SW480 (cell line): ENCODE data around the gene ATG16L2.

Experiments
- DNase-seq: peaks from one replicate; pipeline ENCODE4 v3.0.0-alpha.2; 2016; ENCODE audit warnings: low spot score

ATG16L2 gene

GRCh38 chr11:72814286-72815109, at the start of gene ATG16L2:
Gene ATG16L2 (plus strand): TSS chr11:72814411. CDS start chr11:72814446, 35 bp downstream.
- DNase-seq = peak; percentile 81

DNA sequence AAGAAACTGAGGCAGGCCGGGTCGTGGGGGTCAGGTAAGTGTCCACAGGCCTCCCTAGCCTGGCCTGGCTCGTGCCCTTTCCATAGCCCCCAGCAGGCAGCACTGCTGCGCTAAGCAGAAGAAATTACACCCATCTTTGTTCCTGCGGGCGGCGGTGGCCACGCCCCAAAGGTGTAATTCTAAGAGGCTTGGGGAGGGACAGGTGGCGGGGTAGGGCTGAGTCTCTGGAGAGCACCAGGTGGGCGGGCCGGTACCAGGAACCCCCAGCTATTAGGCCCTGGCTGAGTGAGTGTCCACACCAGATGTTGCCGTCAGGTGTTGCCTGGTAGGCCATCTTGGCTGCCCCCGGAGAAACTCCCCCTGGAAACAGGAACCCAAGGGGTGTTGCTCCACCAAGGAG, 49.7 kb upstream of the ATG16L2 start:
- DNase-seq = peak; percentile 46

DNA sequence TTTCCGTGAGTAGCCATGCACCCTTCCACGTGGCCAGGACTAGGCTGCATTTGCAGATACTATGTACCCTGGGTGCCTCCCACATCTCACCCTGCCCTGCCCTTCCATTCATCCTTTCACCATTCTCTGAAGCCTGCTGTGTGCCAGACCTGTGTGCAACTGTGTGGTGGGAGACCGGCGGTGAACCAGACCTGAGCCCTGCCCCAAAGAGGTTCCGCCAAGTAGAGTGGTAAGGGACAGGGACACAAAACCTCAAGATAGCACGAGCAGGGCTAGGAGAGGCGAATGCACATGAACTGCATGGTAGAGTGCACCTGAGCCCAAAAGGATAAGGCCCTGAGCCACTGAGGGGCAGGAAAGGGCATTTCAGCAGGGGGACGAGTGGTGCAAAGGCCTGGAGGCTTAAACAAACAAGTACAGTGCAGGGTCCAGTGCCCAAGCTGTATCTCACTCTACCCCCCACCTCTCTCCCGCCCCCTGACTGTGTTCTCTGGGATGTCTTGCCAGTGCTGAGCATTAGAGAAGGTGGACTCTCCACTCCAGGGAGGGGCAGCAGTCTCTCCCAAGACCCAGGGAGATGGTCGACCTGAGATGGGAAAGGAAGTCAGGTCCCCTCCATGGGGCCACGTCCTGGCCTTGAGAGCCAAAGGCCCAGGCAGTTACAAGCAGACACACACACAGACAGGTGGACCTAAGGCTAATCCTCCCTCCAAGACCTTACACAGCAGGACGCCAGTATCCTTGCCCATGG, 47.9 kb upstream of the ATG16L2 start:
- no peak for DNase-seq

- no peak for DNase-seq
Observed at GRCh38 chr11:72767203-72768062, 46.8 kb upstream of the ATG16L2 start.

- no peak for DNase-seq
Observed at GRCh38 chr11:72768581-72768980, 45.6 kb upstream of the ATG16L2 start.

DNA sequence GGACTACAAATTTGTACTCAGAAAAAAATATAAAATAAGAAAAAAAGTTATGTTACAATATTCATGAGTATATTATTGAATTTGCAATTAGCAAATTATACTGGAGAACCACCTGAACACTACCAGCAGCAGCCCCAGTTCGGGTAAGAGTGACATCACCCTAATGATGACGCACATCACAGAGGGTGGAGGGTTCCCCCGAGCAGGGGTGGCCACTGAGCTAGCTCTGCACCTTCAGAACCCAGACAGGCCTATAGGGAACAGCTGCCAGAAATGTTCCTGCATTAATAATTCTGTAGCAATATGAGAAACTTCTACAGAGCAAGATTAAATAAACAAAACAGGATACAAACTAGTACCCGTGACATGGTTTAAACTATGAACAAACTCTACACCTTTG, 44.5 kb upstream of the ATG16L2 start:
- DNase-seq = no peak

GRCh38 chr11:72770799-72771198, 43.4 kb upstream of the ATG16L2 start:
- no peak for DNase-seq

DNA sequence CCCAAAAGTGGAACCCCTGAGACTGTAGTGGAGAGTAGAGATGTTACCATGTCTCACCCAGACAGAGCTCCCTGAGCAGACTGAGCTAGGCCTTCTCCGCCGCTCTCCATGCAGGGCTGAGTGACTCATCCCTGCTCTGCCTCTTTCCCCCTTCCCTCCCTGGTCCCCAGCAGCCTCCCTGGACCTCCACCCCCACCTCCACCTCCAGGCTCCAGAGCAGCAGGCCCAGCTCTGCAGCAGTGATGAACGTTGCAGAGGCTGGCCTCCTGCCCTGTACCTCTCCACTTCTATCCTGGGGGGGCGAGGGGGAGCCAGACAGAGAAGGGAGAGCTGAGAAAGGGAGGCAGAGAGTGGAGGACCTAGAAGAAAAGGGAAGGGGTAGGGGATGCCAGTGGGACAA, 42.7 kb upstream of the ATG16L2 start:
- DNase-seq = no peak

DNA sequence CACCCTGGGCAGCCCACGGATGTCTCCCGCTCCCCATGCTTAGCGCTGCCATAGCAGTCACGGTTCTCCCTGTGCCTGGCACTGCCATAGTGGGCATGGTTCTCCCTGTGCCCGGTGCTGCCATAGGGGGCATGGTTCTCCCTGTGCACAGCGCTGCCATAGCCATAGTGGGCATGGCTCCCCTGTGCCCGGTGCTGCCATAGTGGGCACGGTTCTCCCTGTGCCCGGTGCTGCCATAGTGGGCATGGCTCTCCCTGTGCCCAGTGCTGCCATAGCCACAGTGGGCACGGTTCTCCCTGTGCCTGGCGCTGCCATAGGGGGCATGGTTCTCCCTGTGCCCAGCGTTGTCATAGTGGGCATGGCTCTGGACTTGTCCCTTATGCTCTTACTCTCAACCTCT, 42.2 kb upstream of the ATG16L2 start:
- DNase-seq = no peak

- no peak for DNase-seq
Observed at GRCh38 chr11:72773291-72773690, 40.9 kb upstream of the ATG16L2 start.

DNA sequence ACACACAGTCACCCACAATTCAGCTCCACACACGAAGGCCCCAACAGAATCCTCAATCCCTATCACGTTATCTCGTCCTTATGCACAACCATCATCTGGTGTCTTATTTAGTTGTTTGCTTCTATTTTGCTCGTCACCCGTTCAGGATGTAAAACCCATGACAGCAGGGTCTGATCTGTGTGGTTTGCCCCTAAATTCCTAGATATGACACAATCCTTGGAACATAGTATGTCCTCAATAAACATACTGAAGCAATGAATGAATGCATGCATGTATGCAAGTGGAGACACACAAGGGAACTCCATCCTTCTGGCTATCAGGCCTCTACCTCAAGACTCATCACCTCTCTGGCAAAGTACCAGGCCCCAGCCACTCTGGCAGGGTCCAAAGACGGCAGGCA, 40.5 kb upstream of the ATG16L2 start:
- DNase-seq = no peak

- no peak for DNase-seq
Observed at GRCh38 chr11:72774499-72774898, 39.7 kb upstream of the ATG16L2 start.

DNA sequence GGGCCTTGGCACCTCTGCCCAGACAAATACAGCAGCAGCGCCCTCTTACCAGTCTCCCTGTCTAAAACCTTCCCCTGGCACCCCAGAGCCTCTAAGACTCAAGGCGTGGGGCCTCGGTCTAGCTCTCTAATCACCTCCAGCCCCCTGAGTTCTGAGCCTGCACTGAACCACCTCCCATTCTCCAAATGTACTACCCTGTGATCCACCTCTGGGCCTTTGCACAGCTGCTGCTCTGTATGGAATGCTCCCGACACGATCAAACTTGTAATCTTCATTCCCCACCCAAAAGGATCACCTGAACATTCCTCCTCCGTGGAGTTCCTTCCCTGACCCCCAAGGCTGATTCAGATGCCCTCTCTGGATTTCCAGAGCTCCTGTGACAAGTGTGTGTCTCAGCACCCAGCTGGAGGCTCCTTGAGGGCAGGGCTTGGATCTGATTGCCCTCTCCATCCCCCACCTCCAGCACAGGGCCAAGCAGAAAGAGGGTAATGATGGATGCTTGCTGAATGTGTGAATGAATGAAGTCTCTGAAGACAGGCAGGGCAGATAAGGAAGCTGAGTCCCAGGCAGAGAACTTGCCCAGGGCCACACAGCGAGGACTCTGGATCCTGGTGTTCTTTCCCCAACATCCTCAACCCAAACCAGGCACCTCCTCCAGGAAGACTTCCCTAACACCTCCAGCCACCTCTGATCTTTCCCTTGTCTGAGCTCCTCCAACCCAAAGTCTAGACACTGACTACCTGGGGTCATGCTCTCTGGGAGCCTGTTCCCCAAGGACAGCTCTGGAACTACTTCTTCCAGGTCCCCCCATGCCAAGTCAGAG, 38.7 kb upstream of the ATG16L2 start:
- no peak for DNase-seq

DNA sequence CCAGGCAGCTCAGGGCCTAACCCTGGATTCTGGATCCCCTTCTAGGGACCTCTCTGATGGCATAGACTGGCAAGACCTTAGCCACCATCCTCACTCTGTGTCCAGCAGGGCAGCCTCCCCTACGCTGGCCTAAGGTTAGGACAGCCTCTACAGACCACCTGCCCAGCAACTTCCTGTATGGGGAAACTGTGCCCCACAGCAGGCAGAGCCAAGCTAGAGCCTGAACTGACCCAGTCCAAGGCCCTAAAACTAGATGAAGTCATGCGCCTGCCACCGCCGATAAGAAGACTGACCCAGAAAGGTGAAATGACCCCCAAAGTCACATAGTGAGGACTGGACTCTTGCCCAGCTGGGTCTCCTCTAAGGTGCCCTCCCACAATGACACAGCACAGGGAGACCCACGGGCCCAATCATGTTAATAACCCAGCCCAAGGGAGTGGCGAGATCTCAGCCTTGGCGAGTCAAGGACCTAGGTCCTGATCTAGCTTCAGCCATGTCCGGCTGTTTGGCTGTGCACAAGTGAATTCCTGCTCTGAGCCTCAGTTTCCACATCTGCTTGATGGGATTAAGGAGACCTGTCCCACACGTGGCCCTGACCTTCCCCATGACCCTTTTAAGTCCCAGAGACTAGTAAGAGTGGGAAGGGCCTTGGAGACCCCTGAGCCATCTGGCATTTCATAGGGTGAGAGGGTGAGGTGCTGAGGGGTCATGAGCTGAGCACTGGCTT, 37.9 kb upstream of the ATG16L2 start:
- DNase-seq = no peak

GRCh38 chr11:72776844-72777754, 37.1 kb upstream of the ATG16L2 start:
- no peak for DNase-seq

DNA sequence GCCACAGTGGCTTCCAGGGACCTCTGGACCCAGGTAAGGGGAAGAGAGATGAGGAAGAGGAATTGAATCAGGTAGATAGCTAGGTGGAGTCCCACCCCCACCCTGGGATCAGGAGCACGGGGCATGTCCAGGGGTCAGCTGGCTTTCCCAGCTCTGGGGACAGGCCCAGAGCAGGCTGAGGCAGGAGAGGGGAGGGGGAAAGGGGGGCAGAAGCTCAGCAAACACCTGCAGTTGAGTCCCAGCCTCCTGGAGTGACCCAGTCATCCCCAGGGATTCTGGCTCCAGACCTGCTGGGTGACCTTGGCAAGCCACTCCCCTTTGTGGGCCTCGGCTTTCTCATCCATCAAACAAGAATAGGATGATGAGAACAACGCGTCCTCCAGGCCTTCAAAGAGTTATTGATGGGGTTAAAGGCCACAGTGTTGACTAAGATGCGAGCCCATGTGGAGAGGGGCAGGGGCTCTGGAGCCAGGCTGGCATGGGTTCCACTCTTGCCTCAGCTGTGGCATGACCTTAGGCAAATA, 36.4 kb upstream of the ATG16L2 start:
- DNase-seq = no peak

- no peak for DNase-seq
Observed at GRCh38 chr11:72778535-72779494, 35.4 kb upstream of the ATG16L2 start.

DNA sequence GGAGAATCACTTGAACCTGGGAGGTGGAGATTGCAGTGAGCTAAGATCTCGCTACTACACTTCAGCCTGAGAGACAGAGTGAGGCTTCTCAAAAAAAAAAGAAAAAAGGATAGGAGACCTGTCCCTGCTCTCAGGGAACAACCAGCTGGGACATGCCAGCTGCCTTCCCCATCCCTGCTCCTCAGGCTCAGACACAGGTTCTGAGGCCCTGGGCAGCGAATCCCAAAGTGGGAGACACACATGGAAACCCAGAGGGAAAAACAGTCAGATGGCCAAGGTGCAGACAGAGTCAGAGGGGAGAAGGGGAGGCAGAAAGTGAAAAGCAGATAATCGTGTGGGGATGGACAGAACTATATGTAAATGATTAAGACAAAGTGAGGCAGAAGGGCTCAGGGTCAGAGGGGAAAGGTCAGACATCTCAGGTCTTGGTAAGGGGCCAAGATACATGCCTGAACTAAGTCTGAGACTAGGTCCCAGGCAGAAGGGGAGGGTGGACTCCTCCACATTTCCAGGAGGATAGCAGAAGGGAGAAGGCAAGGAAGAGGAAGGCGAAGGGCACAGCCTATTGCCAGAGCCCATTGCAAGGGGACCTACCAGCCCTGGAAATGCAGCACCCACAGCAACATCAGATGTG, 34.6 kb upstream of the ATG16L2 start:
- no peak for DNase-seq
